PC-3 (cell line): ENCODE data around the gene MYOCD. TPM values are rescaled to one million over a fixed set of nuclear protein-coding genes. Genes with fewer than 3 reads are reported as not detected.

Source experiments
- ATAC-seq: fragments of 200-7000 bp; cut with Tn5 transposase; 2 replicates; pipeline ENCODE4 v1.9.1; 2020; ENCODE audit warnings: mild to moderate bottlenecking, moderate library complexity
- BruUV-seq: library from RNA; stranded (reverse); fragments of 400-500 nt; replicated peaks from 2 replicates; lab custom pipeline; 2021; lab: Mats Ljungman, UMichigan
- CTCF ChIA-PET: fragments of 300-600 bp; sonication (Branson Sonifier 250); formaldehyde crosslinking; loops from one replicate; lab custom pipeline; 2022; ENCODE audit warnings: antibody characterized with exemption; lab: Charles Lee
- POLR2A ChIA-PET: fragments of 300-600 bp; sonication (Branson Sonifier 250); formaldehyde crosslinking; loops from one replicate; lab custom pipeline; 2022; ENCODE audit warnings: antibody characterized with exemption; ENCODE audit not compliant: unreplicated experiment; lab: Charles Lee
- DNase-seq: peaks from one replicate; pipeline ENCODE4 v3.0.0-alpha.2; 2015
- H2AFZ ChIP-seq: fragments of 300-600 bp; sonication (generic); 2 replicates; pipeline ENCODE4 v1.6.0; 2016; ENCODE audit warnings: antibody characterized with exemption, low read length
- H3F3A ChIP-seq: fragments of 300-600 bp; sonication (generic); one replicate; pipeline ENCODE4 v1.6.0; 2017; ENCODE audit warnings: antibody characterized with exemption, low read length, control low read depth, mild to moderate bottlenecking; ENCODE audit not compliant: unreplicated experiment
- H3K27ac ChIP-seq: fragments of 300-600 bp; sonication (generic); 2 replicates; pipeline ENCODE4 v1.5.1; 2016; ENCODE audit warnings: mild to moderate bottlenecking, low read length
- H3K27me3 ChIP-seq: fragments of 300-600 bp; sonication (generic); 2 replicates; pipeline ENCODE4 v1.6.1; 2016; ENCODE audit warnings: low read length, mixed read lengths
- H3K36me3 ChIP-seq: fragments of 300-600 bp; sonication (generic); 2 replicates; pipeline ENCODE4 v1.6.1; 2016; ENCODE audit warnings: low read depth, mixed run types, low read length, mixed read lengths
- H3K4me1 ChIP-seq: fragments of 300-600 bp; sonication (generic); 2 replicates; pipeline ENCODE4 v1.5.1; 2016; ENCODE audit warnings: low read length; ENCODE audit not compliant: insufficient read depth
- H3K4me2 ChIP-seq: fragments of 300-600 bp; sonication (generic); 2 replicates; pipeline ENCODE4 v1.6.0; 2016; ENCODE audit warnings: low read length
- H3K4me3 ChIP-seq: fragments of 300-600 bp; sonication (generic); 2 replicates; pipeline ENCODE4 v1.5.1; 2016; ENCODE audit warnings: mild to moderate bottlenecking, low read length, mixed read lengths
- H3K79me2 ChIP-seq: fragments of 300-600 bp; sonication (generic); 2 replicates; pipeline ENCODE4 v1.6.1; 2017; ENCODE audit warnings: low read length, mixed read lengths
- H3K9ac ChIP-seq: fragments of 300-600 bp; sonication (generic); 2 replicates; pipeline ENCODE4 v1.6.0; 2016; ENCODE audit warnings: mild to moderate bottlenecking, low read length
- H3K9me2 ChIP-seq: fragments of 300-600 bp; sonication (generic); replicated peaks from 2 replicates; pipeline ENCODE4 v1.6.1; 2016; ENCODE audit warnings: mixed run types, low read length, mixed read lengths
- H3K9me3 ChIP-seq: fragments of 300-600 bp; sonication (generic); 2 replicates; pipeline ENCODE4 v1.6.1; 2016; ENCODE audit warnings: low read length, mixed read lengths
- H4K20me1 ChIP-seq: fragments of 300-600 bp; sonication (generic); 2 replicates; pipeline ENCODE4 v1.6.1; 2016; ENCODE audit warnings: low read length, mixed read lengths
- EZH2 ChIP-seq: fragments of 300-600 bp; sonication (generic); IDR thresholded peaks from one replicate; pipeline ENCODE4 v1.6.1; 2017; ENCODE audit warnings: antibody characterized with exemption, mild to moderate bottlenecking, low read length; ENCODE audit not compliant: unreplicated experiment
- EZH2phosphoT487 ChIP-seq: fragments of 300-600 bp; sonication (generic); IDR thresholded peaks from 2 replicates; pipeline ENCODE4 v1.6.1; 2018; ENCODE audit warnings: mild to moderate bottlenecking, antibody characterized with exemption, low read length, borderline replicate concordance
- intact Hi-C: fragments of 100-400 bp; cut with micrococcal nuclease; formaldehyde crosslinking; loops from 2 replicates; pipeline ENCODE4 v1.9.0; 2023
- total RNA-seq: library from RNA; depleted of rRNA; stranded (reverse); fragments of >200 nt; gene quantifications from 2 replicates; pipeline ENCODE4 v1.2.3, GENCODE V29; 2014
- TF ChIP-seq, protein P1 (sequence below): fragments of 300-600 bp; sonication (generic); conservative IDR thresholded peaks from 2 replicates; pipeline ENCODE4 v1.5.1; 2017; ENCODE audit warnings: antibody characterized with exemption, low read depth, mild to moderate bottlenecking, low read length

Gene MYOCD
- total RNA-seq, 1 experiment from 2014 or later = not detected

DNA sequence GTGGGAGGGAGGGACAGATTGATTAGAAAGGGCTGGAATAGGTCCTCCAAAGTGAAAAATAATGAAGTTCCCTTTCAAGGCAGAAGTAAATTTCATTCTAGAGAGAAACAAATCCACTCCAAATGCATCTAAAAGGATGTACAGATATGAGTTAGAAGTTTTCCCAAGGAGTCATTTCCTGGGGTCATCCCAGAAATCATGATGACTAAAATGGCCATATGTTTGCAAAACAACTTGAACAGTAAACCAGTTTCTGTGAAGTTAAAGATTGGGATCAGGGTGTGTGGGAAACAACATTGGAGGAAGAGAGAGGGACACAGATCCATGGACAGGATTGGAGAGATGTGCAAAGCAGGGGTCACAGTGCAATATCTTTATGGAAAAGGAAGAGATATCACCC is 91.1 kb downstream of the MYOCD start:
- TF ChIP-seq, protein P1, sequence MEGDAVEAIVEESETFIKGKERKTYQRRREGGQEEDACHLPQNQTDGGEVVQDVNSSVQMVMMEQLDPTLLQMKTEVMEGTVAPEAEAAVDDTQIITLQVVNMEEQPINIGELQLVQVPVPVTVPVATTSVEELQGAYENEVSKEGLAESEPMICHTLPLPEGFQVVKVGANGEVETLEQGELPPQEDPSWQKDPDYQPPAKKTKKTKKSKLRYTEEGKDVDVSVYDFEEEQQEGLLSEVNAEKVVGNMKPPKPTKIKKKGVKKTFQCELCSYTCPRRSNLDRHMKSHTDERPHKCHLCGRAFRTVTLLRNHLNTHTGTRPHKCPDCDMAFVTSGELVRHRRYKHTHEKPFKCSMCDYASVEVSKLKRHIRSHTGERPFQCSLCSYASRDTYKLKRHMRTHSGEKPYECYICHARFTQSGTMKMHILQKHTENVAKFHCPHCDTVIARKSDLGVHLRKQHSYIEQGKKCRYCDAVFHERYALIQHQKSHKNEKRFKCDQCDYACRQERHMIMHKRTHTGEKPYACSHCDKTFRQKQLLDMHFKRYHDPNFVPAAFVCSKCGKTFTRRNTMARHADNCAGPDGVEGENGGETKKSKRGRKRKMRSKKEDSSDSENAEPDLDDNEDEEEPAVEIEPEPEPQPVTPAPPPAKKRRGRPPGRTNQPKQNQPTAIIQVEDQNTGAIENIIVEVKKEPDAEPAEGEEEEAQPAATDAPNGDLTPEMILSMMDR = no peak
- TF ChIP-seq EZH2 = no peak
- TF ChIP-seq EZH2phosphoT487 = no peak

DNA sequence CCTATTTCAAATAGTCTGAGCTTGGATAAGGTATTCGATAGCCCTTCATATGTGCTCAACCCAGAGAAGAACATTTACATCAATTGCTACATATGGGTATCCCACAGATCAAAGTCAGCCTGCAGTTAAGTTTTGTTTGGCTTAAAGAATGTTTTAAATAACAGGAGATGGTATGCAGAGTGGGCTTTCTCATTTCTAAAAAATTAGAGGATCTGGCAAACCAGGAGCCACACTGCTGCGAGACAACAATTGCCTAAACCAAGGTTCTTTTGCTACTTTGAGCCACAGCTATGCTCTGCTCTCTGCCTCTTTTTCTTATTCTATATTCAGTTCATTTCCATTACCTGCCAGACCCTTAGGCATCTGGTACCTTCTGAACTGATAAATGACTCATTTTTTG is 93.4 kb downstream of the MYOCD start:
- intact Hi-C loops = no loop called here

More for the DNA sequence above, 91.1 kb downstream of the MYOCD start:
- Histone ChIP-seq H3F3A (no peaks in the 10 kb centered on the region), H3K79me2 (no peaks in the 10 kb centered on the region), H3K27ac (no peak overlapping the region), H2AFZ (no peak overlapping the region), H3K4me3 (no peak overlapping the region), H3K36me3 (no peaks in the 10 kb centered on the region), H3K4me1 (no peaks in the 10 kb centered on the region), H4K20me1 (no peaks in the 10 kb centered on the region), H3K27me3 (peaks cover 24% of the 10 kb centered on the region), H3K9me3 (peaks cover 6% of the 10 kb centered on the region; the same call in 1 of the 2 replicates), H3K4me2 (no peak overlapping the region), H3K9ac (no peak overlapping the region), H3K9me2 (no peaks in the 10 kb centered on the region)
- CTCF ChIA-PET = no interaction called here
- ATAC-seq (no peak), DNase-seq (no peak)
- POLR2A ChIA-PET = no interaction called here
- intact Hi-C loops = no loop called here
- no TSS peak for BruUV-seq

DNA sequence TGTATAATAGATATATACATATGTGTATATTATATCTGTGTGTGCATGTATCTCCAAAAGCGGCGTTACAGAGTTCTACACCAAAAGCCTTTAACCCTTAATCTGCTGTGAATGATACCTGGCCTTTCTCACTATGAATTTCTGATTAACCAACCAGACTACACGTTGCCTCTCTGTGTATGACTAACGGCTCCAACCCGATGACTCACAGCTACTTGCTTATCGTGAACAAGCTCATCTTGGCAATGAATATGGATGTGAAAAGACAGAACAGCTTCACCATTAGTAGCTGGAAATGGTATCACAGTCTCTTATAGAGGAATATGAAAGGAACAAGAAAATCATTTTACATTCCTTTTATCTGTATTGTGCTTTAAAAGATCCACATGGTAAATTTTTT is 99.9 kb downstream of the MYOCD start:
- BruUV-seq = no TSS peak
- no peaks in the 10 kb centered on the region for H4K20me1 ChIP-seq
- intact Hi-C loops = no loop called here
- H2AFZ ChIP-seq = no peak overlapping the region
- no peak overlapping the region for H3K9ac ChIP-seq
- no peaks in the 10 kb centered on the region for H3K79me2 ChIP-seq
- ChIA-PET CTCF (no interaction called here), POLR2A (no interaction called here)
- H3K4me3 ChIP-seq = no peak overlapping the region
- ATAC-seq (no peak), DNase-seq (peak; percentile 52)
- no peak overlapping the region for H3K4me2 ChIP-seq
- H3K36me3 ChIP-seq = no peaks in the 10 kb centered on the region
- no peaks in the 10 kb centered on the region for H3K9me2 ChIP-seq
- no peaks in the 10 kb centered on the region for H3F3A ChIP-seq
- no peaks in the 10 kb centered on the region for H3K4me1 ChIP-seq
- 0 out of 2 replicates have a peak, but pooled peaks cover 3% of the 10 kb centered on the region for H3K9me3 ChIP-seq
- no peak overlapping the region for H3K27ac ChIP-seq
- TF ChIP-seq EZH2 (no peak), EZH2phosphoT487 (no peak)
- TF ChIP-seq, protein P1 = no peak
- peaks cover 15% of the 10 kb centered on the region; the same call in 1 of the 2 replicates for H3K27me3 ChIP-seq

More for the DNA sequence above, 93.4 kb downstream of the MYOCD start:
- no peaks in the 10 kb centered on the region for H3K4me1 ChIP-seq
- H2AFZ ChIP-seq = no peak overlapping the region
- no peak overlapping the region for H3K4me2 ChIP-seq
- no peaks in the 10 kb centered on the region for H3K36me3 ChIP-seq
- 0 out of 2 replicates have a peak, but pooled peaks cover 5% of the 10 kb centered on the region for H3K27me3 ChIP-seq
- ATAC-seq (no peak), DNase-seq (no peak)
- H3K9ac ChIP-seq = no peak overlapping the region
- H3K4me3 ChIP-seq = no peak overlapping the region
- peaks cover 6% of the 10 kb centered on the region; the same call in 1 of the 2 replicates for H3K9me3 ChIP-seq
- CTCF ChIA-PET = no interaction called here
- TF ChIP-seq EZH2 = no peak
- TF ChIP-seq, protein P1 = no peak
- TF ChIP-seq EZH2phosphoT487 = no peak
- no peaks in the 10 kb centered on the region for H3K79me2 ChIP-seq
- H3F3A ChIP-seq = no peaks in the 10 kb centered on the region
- POLR2A ChIA-PET = no interaction called here
- no peaks in the 10 kb centered on the region for H4K20me1 ChIP-seq
- H3K9me2 ChIP-seq = no peaks in the 10 kb centered on the region
- H3K27ac ChIP-seq = no peak overlapping the region
- no TSS peak for BruUV-seq
